Stimulated activated CD8-positive, alpha-beta memory T cell treated with anti-CD3 and anti-CD28 coated beads, Interleukin-7, amount 100 ng/mL, for 48 hours (primary cell): Measurements from ENCODE around the gene NEMP2.

Experiments used
- DNase-seq, 2 donors: peaks; one replicate each; pipeline ENCODE4 v3.0.0-alpha.2; 2020; ENCODE audit warnings: low read depth in 1 of 2; ENCODE audit errors: extremely low read depth in 1 of 2

Gene NEMP2

DNA sequence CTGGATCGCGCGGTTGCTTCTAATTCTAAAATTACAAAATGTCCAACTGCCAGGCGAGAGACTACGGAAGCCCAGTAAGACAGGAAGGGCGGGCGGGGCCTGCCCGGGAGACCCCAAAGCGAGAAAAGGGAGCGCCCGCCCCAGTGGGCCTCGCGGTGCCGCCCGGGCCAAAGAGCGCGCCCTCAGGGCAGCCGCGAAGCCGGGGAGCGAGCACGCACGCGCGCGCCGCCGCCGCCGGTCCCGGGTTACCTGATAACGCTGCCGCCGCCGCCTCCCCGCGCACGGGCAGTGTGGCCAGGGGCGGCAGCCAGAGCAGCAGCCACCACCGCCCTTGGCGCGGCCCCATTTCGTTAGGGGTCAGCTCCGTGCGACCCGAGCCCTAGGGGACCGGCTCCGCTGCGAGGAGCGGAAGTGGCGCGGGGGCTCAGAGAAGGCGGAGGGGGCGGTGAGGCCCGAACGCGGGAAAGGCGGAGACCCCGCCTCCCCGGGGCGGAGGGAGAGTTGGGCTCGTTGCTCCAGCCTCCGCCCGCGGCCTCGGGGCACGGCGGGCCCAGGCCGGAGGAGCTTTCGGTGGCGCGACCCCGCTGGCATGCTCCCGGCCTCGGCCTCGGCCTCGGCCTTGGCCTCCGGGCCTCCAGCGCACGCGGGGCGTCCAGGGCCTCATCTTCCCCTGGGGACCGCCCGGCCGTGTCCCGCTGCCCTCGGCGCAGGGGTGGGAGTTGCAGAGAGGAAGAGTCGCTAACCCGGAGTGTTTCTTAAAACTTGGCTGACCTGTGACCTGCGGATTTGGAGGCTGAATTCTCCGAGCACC lies at the start of gene NEMP2:
Gene NEMP2 (minus strand): TSS at position 413 of the 811 bp plus-strand sequence. CDS start 67 bp downstream, at position 346.
- DNase-seq: peak; percentile 82 to 84

DNA sequence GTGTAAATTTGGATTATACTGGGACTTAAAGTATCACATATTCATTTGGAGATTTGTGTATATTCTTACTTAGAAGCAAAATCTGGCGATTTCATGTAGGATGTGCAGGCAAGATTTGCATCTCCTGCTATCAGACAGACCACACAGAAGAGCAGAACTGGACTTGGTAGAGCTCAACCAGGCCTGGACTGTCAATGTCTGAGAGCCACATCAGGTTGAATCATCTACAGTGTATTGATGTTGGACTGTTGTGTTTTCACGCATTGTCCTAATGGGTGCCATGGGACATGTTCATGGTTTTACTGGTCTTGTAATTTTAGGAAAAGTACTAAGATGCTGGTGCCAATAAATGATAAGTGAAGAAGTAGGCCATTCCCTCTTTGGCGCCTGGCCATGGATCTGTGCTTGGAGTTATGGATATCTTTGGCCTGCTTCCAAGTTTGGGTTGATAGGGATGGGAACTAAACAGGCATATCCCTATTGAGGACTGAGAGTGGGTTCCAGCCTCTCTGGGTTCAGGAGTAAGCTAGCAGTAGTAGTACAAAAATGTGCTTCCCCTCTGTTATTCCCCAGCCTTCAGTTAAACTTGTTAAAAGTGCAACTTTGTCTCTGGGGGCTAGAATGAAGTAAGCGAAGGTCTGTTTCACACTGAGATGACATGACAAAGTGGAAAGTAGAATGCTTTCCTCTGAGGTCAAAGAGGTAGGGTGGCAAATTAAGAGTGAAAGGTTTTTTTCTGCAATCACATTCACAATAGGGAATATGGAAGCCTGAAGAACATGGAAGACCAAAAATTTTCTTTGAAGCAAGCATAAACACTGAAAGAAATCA lies 49.2 kb upstream of the NEMP2 start:
- DNase-seq: no peak

DNA sequence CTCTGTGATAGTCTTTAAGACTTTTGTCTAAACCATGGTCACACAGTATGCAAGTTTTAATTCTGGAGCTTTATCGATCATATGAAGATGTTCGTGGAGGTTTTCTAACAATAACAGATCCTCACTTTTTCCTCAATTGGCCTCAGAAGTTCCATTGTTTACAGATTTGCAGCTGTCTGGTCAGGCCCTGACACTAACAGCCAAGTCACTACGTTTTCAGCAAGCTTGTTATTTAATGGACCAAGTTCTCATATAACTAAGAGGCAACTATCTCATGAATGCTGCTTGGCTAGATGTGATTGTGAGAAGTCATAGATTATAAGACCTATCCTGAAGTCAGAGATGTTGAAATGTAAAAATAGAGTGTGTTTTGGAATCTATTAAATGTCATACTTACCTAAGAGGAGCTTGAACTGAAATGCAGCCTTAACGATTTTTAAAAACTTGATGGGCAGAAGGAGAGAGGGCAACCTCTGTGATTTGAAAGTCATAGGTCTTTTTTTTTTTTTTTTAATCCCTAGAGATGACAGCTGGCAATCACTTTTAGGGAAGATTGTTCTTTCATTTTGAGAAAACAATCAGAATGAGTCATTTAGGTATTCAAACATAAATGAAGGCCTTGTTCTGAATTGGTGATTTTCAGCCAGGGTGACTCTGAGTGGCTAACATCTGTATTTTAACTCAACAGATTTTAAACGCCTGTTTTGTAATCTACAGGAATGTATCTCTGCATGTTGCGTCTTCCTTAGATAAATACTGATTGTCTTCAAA lies 48.4 kb upstream of the NEMP2 start:
- DNase-seq: no peak

GRCh38 chr2:190582019-190582418 lies 47.5 kb upstream of the NEMP2 start:
- DNase-seq: no peak

GRCh38 chr2:190579915-190580846 lies 45.7 kb upstream of the NEMP2 start:
- DNase-seq: no peak

DNA sequence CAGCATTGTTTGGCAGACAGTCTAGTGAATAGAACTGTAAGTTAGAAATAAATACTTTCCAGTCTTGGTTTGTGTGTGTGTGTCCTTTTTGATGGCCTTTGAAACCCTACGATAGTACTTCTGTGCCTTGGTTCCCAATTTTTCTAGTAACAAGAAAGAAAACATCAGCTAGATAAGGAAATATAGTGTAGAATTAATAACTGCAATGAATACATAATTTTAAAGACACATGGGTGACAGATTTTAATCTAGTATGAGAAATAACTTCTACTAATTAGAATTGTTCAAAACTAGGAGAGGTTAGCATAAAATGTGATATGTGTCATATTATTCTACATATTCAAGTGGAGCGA lies 44.5 kb upstream of the NEMP2 start:
- no peak for DNase-seq

DNA sequence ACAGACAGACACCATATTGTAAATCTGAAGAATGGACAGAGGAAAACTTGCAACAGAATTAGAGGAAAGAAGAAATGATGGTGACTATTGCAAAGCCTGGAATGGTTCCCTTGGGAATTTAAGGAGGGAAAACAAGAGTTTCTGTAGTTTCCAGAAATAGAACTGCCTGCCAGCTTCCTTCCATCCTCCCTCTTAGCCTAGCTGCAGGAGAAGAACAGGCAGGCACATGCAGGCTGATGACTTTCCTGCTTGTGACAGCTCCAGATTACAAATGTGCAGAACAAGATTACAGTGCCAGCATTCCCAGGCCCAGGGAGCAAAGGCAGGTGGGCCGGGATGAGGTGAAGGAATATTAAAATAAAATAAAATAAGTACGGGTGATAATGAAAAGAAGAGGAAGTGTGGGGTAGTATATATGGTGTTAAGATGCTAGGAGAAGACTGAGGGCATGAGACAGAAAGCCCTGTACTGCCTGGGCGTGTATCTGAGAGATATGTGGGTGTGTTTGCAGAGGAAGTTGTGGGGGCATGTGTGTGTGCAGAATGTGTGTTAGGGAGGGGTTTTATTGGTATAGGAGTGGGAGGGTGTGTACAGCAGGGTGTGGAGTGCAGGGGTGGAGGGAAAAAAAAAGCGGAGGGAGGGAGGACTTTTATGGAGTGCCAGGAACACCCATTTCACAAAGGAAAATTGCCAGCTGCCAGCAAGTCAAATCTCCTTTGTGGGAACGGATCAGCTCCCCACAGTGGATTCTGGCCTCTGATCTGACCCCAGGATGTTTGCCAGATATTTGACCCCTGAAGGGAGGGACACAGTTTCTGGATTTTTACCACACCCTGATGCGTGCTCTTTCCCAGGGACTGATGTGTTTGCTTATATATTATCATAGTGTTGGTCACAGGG lies 43.9 kb upstream of the NEMP2 start:
- no peak for DNase-seq

DNA sequence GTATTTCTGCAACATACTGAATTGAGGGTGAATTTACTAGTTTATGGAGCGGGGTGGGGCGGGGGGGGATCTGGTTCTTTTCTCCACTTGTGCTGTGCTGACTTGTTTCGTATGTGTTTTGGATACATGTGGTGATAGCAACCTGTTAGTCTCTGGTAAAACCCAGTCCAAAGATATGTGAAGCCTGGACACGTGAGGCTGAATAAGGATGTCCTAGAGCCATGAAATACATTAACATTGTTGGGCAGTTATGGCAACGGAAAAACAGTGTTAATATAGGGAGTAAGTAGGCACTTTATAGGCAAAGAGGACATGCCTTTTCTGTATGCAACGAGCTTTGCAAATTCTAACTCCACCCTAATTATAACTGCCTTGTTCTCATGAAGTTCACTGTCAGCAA lies 42.1 kb upstream of the NEMP2 start:
- no peak for DNase-seq

DNA sequence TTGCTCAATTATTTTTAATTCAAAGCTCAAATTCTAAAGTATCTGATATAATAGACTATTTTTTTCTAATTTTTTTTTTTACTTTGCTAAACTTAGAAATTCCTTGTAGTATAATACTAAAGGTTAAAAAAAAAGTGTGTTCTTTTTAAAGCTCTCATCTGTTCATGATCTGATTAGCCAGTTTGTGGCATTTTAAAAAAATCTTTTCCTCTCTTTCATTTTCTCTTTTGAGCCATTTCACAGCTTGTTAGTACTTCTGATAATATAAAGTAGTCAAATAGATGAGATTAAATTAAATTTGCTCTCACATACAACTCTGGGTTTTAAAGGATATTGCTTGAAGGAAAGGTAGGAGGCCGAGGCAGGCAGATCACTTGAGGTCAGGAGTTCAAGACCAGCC lies 40.7 kb upstream of the NEMP2 start:
- no peak for DNase-seq

- no peak for DNase-seq
These were observed 39.6 kb upstream of the NEMP2 start for GRCh38 chr2:190574169-190574568.

DNA sequence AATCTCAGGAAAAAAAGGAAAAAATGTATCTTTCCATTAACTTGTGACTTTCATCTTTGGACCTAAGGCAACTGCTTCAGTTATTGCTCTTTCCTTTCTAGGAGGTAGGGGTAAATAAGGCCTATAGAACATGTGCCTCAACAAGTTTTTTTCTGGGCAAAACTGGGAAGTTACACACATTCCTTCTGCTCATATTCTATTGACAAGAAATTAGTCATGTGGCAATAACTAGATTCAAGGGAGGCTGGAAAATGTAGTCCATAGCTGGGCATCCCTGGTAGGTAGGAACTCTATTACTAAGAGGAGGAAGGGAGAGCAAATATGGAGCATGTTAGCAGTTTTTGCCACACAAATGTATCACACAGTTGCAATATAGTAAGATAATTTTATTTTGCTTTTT lies 37.7 kb upstream of the NEMP2 start:
- no peak for DNase-seq

GRCh38 chr2:190571686-190572085 lies 37.2 kb upstream of the NEMP2 start:
- DNase-seq: no peak

DNA sequence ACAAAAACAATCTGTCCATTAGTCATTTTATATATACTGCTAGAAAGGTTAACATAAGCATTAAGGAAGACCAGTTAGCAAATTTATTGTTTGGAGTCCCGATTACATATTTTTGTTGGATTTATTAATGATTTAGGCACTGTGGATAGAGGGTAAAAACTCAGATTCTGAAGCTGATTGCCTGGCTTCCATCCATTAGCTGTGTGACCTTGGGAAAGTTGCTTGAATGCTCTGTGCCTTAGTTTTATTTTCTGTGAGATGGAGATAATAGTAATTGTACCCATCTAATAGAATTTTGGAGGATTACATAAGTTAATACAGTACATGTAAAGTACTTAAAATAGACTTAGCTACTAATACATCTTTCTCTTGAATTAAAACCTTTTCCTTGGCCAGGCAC lies 36.3 kb upstream of the NEMP2 start:
- no peak for DNase-seq

GRCh38 chr2:190569994-190570755 lies 35.7 kb upstream of the NEMP2 start:
- DNase-seq: no peak

GRCh38 chr2:190564838-190565237 lies 30.3 kb upstream of the NEMP2 start:
- no peak for DNase-seq

DNA sequence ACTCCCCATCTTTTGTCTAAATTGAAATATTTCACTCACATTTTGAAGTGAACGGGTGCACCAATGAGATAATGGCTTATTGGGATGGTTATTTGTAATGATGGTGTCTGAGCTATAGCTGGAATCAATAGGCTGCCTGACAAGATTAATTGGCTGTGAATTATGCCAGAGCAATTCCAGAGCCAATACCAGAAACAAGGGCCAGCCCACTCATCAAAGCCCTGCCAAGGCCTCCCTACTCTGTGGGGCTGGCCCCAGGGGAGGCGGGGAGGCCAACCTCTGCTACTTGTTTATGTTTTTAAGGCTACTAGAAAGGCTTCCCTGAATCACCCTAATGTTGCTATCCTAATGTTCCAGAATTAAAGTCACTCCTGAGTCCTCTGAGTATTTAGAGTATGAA lies 29.1 kb upstream of the NEMP2 start:
- no peak for DNase-seq

GRCh38 chr2:190563109-190563508 lies 28.6 kb upstream of the NEMP2 start:
- peak in 1 of 2 donors; percentile 28 for DNase-seq

- DNase-seq: no peak
These were observed 27.6 kb upstream of the NEMP2 start for GRCh38 chr2:190562121-190562520.

- no peak for DNase-seq
These were observed 26.6 kb upstream of the NEMP2 start for GRCh38 chr2:190561094-190561493.
